Motor neuron (in vitro differentiated cells): ENCODE results near the gene CHRNE. TPM values are rescaled to one million over a fixed set of nuclear protein-coding genes. Genes with fewer than 3 reads are reported as not detected.

Experiments
- ATAC-seq, 8 experiments: fragments of 200-7000 bp; cut with Tn5 transposase; replicated peaks in 6 of 8; 2 replicates each; pipeline ENCODE4 v1.8.0; 2021; ENCODE audit warnings: mild to moderate bottlenecking in 8 of 8, moderate library complexity in 8 of 8
- H3K27ac ChIP-seq, 2 donors: fragments of 250-450 bp; sonication (Bioruptor Pico); 2 replicates each; pipeline ENCODE4 v1.9.0; 2021; ENCODE audit warnings: antibody characterized with exemption in 2 of 2, mild to moderate bottlenecking in 2 of 2, moderate library complexity in 1 of 2
- H3K4me1 ChIP-seq, 2 donors: fragments of 250-450 bp; sonication (Bioruptor Pico); replicated peaks in 1 of 2; 2 replicates each; pipeline ENCODE4 v1.6.1; 2021; ENCODE audit warnings: antibody characterized with exemption in 2 of 2, mild to moderate bottlenecking in 2 of 2, moderate library complexity in 1 of 2
- H3K4me3 ChIP-seq, 5 donors: fragments of 250-450 bp; sonication (Bioruptor Pico); 2 replicates each; pipeline ENCODE4 v1.9.0; 2021; ENCODE audit warnings: antibody characterized with exemption in 5 of 5, mild to moderate bottlenecking in 5 of 5, moderate library complexity in 4 of 5
- WGBS, 10 experiments: fragments of 450-650 bp; shearing (Covaris generic); methylation state at CpG; one replicate each; pipeline ENCODE4 v1.0.0; 2022; 5-methylcytosine and 5-hydroxymethylcytosine counted together
- in situ Hi-C, 9 experiments: fragments of 400-800 bp; cut with MboI; loops; one replicate each; pipeline ENCODE4 v1.15.0; 2021; ENCODE audit warnings: low sequenced_read_pairs in 9 of 9, low pct_unique_long_range_greater_than_20kb in 2 of 9; ENCODE audit not compliant: unreplicated experiment in 9 of 9
- total RNA-seq, 8 experiments: library from RNA; unstranded; fragments of 300-600 nt; gene quantifications; 2 replicates each; pipeline versions ENCODE4 v1.2.3 to v1.2.4, GENCODE V29; 2022

The CHRNE gene
- total RNA-seq, 8 experiments from 2014 or later: 0.21 to 2.3 (median 0.57) TPM

DNA sequence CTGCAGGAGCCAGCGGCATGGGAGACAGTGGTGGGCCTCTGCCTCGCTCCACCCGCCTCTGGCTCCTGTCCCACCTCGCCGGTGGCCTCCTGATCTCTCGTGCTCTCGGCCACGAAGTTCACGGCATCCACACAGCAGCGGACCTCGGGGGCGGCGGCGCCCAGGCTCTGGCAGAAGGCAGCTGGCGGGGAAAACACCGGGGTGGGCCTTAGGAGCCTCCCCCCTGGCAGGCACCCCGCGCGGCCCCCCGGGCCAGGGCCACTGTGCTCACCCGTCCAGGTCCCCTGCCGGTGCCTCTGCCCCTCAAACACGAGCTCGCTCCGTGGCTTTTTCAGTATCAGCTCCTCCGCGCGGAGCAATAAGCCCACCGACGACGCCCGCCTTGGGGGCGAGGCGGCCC lies 4.0 kb downstream of the CHRNE start:
- Histone ChIP-seq H3K27ac (peak overlapping the region; percentile 70 to 79), H3K4me1 (peaks cover 7 to 22% of the 10 kb centered on the region in 2 donors), H3K4me3 (peak overlapping the region; percentile 18 to 50 (median 26))
- peak in 6 of 8 experiments; percentile 0 to 9 (median 2) for ATAC-seq
- 60% methylated on average over 3 of the region's 34 CpGs; no CpG with 5 or more reads in 9 of the 10 experiments for WGBS, 10 experiments
- in situ Hi-C loops: loop anchor here in 3 of 9 experiments (25.0 kb wide), 3 partner anchors 112 to 187 kb away; partner anchors contain the start of genes ARRB2 (in 1 of the 3), CXCL16 (in 1 of the 3), GLTPD2 (in 1 of the 3) and MED11 (in 1 of the 3)

DNA sequence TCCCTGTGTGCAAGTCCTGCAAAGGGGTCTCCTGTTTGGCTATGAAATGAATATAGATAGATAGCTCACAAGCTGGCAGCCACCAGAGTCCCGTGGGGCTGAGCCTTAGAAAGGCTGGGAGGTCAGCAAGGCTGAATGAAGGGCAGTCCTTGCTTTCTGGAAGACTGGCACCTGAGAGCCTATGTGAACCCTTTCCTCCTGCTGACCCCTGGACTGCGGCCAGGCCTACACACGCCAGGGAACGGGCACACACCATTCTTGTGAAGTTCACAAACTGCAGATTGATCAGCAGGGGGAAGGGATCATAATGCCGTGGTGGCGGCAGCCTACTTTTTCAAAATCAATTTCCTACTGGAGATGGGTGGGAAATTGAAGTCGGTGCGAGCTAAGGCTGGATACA lies 4.5 kb downstream of the CHRNE start:
- H3K4me1 ChIP-seq: peaks cover 7 to 22% of the 10 kb centered on the region in 2 donors
- ATAC-seq: no peak
- 93% methylated on average over 3 of the region's 8 CpGs; no CpG with 5 or more reads in 8 of the 10 experiments for WGBS, 10 experiments
- in situ Hi-C loops: loop anchor here in 3 of 9 experiments (25.0 kb wide), 3 partner anchors 111 to 186 kb away; partner anchors contain the start of genes ARRB2 (in 1 of the 3), CXCL16 (in 1 of the 3), GLTPD2 (in 1 of the 3) and MED11 (in 1 of the 3)
- no peak overlapping the region for H3K27ac ChIP-seq
- peak overlapping the region in 1 of 5 donors; percentile 50 for H3K4me3 ChIP-seq

DNA sequence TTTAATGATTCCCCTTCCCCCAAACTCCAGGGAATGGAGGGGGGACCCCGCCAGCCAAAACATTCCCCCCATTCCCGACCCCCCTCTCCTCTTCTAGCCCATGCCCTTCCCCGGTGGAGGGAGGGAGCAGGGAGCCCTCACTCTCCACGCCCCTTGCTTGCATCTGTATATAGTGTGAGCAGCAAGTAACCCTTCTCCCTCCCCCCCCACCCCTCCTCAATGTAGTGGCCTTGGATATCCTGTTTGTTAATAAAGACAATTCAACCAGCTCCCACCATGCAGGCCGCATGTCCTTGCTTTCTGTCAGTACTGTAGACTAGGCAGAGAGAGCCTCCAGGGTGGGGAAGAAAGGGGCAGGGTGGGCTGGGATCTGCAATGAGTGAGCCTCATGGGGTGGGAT lies 5.1 kb downstream of the CHRNE start:
- in situ Hi-C loops: loop anchor here in 3 of 9 experiments (25.0 kb wide), 3 partner anchors 110 to 185 kb away; partner anchors contain the start of genes ARRB2 (in 1 of the 3), CXCL16 (in 1 of the 3), GLTPD2 (in 1 of the 3) and MED11 (in 1 of the 3)
- Histone ChIP-seq H3K27ac (no peak overlapping the region), H3K4me3 (peak overlapping the region in 1 of 5 donors; percentile 50), H3K4me1 (peaks cover 7 to 22% of the 10 kb centered on the region in 2 donors)
- ATAC-seq: no peak
- no CpG with 5 or more reads among the region's 5 CpGs for WGBS, 10 experiments

DNA sequence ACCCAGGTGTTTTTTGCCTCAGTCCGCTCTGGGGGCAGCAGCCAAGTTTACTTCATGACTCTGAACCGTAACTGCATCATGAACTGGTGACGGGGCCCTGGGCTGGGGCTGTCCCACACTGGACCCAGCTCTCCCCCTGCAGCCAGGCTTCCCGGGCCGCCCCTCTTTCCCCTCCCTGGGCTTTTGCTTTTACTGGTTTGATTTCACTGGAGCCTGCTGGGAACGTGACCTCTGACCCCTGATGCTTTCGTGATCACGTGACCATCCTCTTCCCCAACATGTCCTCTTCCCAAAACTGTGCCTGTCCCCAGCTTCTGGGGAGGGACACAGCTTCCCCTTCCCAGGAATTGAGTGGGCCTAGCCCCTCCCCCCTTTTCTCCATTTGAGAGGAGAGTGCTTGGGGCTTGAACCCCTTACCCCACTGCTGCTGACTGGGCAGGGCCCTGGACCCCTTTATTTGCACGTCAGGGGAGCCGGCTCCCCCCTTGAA lies 5.7 kb downstream of the CHRNE start:
- in situ Hi-C loops: loop anchor here in 3 of 9 experiments (25.0 kb wide), 3 partner anchors 110 to 185 kb away; partner anchors contain the start of genes ARRB2 (in 1 of the 3), CXCL16 (in 1 of the 3), GLTPD2 (in 1 of the 3) and MED11 (in 1 of the 3)
- Histone ChIP-seq H3K4me3 (no peak overlapping the region), H3K27ac (no peak overlapping the region), H3K4me1 (peaks cover 7 to 18% of the 10 kb centered on the region in 2 donors)
- 80% methylated on average over 1 of the region's 10 CpGs; no CpG with 5 or more reads in 9 of the 10 experiments for WGBS, 10 experiments
- ATAC-seq: no peak

DNA sequence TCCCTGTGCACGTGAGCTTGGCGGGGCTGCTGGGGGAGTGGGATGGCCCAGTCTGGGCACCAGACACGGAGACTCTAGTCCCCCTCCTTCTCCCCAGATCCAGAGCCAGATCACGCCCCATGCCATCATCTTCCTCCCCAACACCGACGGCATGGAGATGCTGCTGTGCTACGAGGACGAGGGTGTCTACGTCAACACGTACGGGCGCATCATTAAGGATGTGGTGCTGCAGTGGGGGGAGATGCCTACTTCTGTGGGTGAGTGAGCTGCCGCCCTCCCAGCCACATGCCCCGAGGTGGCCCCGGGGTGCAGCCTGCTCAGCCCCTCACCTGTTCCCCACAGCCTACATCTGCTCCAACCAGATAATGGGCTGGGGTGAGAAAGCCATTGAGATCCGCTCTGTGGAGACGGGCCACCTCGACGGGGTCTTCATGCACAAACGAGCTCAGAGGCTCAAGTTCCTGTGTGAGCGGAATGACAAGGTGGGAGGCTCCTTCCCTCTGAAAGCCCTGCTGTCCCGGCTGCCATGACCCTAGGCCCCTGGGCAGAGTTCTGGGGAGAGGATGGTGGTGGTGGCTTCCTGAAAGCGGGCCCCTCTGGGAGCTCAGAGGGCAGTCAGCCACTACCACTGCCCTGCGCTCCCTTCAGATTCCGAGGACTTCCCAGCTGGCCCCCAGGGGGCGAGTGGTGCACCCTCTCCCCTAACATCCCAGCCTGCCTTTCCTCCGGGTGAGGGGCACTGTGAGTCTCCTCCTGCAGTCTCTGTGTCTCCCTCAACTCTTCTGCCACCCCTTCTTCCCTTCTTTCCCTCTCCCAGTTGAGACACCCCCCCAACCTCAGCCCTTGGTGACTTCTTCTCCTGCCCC lies 6.3 kb downstream of the CHRNE start:
- H3K27ac ChIP-seq: no peak overlapping the region
- no peak overlapping the region for H3K4me3 ChIP-seq
- 60 to 100% (median 95%) methylated on average over 1 to 10 of the region's 27 CpGs; no CpG with 5 or more reads in 6 of the 10 experiments for WGBS, 10 experiments
- peaks cover 7 to 18% of the 10 kb centered on the region in 2 donors for H3K4me1 ChIP-seq
- in situ Hi-C loops: loop anchor here in 3 of 9 experiments (25.0 kb wide), 3 partner anchors 109 to 184 kb away; partner anchors contain the start of genes ARRB2 (in 1 of the 3), CXCL16 (in 1 of the 3), GLTPD2 (in 1 of the 3) and MED11 (in 1 of the 3)
- ATAC-seq: no peak

DNA sequence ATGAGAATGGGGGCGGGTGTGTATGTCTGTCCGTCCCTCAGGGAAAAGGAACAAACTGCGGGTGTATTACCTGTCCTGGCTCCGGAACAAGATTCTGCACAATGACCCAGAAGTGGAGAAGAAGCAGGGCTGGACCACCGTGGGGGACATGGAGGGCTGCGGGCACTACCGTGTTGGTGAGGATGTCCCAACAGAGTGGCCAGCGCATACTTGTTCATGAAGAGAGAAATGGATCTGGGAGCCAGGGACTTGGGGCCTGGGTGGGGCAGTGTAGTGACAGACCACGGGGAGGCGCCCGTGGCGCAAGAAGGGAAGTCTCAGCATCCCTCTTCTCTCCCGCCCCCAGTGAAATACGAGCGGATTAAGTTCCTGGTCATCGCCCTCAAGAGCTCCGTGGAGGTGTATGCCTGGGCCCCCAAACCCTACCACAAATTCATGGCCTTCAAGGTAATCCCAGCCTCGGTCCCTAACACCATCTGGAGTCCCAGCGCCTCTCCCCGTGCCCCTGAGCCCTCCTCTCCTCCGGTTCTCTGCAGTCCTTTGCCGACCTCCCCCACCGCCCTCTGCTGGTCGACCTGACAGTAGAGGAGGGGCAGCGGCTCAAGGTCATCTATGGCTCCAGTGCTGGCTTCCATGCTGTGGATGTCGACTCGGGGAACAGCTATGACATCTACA lies 7.1 kb downstream of the CHRNE start:
- H3K27ac ChIP-seq: no peak overlapping the region
- H3K4me1 ChIP-seq: peaks cover 7 to 18% of the 10 kb centered on the region in 2 donors
- no peak for ATAC-seq
- no peak overlapping the region for H3K4me3 ChIP-seq
- WGBS, 10 experiments: 80 to 90% (median 81%) methylated on average over 2 to 13 of the region's 27 CpGs; no CpG with 5 or more reads in 7 of the 10 experiments
- in situ Hi-C loops: loop anchor here in 3 of 9 experiments (25.0 kb wide), 3 partner anchors 108 to 183 kb away; partner anchors contain the start of genes ARRB2 (in 1 of the 3), CXCL16 (in 1 of the 3), GLTPD2 (in 1 of the 3) and MED11 (in 1 of the 3)

DNA sequence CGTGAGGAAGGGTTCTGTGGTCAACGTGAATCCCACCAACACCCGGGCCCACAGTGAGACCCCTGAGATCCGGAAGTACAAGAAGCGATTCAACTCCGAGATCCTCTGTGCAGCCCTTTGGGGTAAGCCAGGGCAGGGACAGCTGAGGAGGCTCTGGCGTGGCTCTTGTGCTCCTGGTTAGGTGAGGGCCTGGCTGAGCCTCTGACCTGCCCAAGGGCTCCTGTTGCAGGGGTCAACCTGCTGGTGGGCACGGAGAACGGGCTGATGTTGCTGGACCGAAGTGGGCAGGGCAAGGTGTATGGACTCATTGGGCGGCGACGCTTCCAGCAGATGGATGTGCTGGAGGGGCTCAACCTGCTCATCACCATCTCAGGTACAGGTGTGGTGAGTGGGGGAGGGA lies 7.8 kb downstream of the CHRNE start:
- in situ Hi-C loops: loop anchor here in 3 of 9 experiments (25.0 kb wide), 3 partner anchors 108 to 183 kb away; partner anchors contain the start of genes ARRB2 (in 1 of the 3), CXCL16 (in 1 of the 3), GLTPD2 (in 1 of the 3) and MED11 (in 1 of the 3)
- no peak for ATAC-seq
- no peak overlapping the region for H3K27ac ChIP-seq
- WGBS, 10 experiments: 87 to 100% (median 88%) methylated on average over 1 to 13 of the region's 13 CpGs; no CpG with 5 or more reads in 7 of the 10 experiments
- H3K4me1 ChIP-seq: peaks cover 7 to 18% of the 10 kb centered on the region in 2 donors
- no peak overlapping the region for H3K4me3 ChIP-seq

DNA sequence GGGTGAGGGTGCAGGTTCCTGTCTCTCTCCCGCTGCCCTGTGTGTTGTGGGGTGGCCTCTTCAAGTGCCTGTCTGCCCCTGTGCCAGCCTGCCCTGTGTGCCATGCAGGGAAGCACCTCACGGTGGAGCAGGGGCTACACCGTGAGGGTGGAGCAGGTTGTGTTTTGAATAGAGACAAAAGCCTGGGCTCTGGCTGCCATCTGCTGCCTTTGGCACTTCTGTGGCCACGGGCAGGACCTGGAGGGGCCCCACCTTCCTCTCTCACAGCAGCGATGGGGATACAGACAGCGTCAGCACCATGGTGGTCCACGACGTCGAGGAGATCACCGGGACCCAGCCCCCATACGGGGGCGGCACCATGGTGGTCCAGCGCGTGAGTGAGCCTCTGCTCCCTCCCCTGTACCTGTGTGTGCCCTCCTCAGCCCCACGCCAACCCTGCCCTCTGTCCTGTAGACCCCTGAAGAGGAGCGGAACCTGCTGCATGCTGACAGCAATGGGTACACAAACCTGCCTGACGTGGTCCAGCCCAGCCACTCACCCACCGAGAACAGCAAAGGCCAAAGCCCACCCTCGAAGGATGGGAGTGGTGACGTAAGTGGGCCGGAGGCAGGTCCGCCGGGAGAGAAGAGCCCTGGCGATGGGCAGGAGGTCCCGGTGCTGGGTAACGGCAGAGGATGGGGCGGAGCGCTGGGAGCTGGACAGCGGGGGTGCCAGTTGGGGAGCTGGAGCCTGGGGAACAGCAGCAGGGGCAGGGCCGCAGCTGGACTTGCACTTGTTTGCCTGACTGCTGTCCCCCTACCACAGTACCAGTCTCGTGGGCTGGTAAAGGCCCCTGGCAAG lies 9.0 kb downstream of the CHRNE start:
- in situ Hi-C loops: loop anchor here in 3 of 9 experiments (25.0 kb wide), 3 partner anchors 107 to 182 kb away; partner anchors contain the start of genes ARRB2 (in 1 of the 3), CXCL16 (in 1 of the 3), GLTPD2 (in 1 of the 3) and MED11 (in 1 of the 3)
- peaks cover 6 to 16% of the 10 kb centered on the region in 2 donors for H3K4me1 ChIP-seq
- ATAC-seq: no peak
- WGBS, 10 experiments: 90 to 100% (median 93%) methylated on average over 1 to 11 of the region's 31 CpGs; no CpG with 5 or more reads in 4 of the 10 experiments
- no peak overlapping the region for H3K4me3 ChIP-seq
- no peak overlapping the region for H3K27ac ChIP-seq

DNA sequence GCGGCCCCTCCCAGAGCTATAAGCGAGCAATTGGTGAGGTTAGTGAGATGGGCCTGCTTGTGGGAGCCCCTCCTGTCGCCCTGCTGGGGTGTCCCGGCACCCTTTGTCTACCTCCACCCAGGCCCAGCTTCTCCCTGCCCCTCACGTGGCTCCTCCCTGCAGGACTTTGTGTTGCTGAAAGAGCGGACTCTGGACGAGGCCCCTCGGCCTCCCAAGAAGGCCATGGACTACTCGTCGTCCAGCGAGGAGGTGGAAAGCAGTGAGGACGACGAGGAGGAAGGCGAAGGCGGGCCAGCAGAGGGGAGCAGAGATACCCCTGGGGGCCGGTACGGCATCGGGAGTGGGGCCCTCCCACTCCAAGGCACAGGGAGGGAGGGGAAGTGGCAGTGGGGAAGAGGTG lies 9.6 kb downstream of the CHRNE start:
- no peak overlapping the region for H3K27ac ChIP-seq
- peaks cover 0 to 9% of the 10 kb centered on the region in 2 donors for H3K4me1 ChIP-seq
- 87 to 100% (median 100%) methylated on average over 2 to 4 of the region's 18 CpGs; no CpG with 5 or more reads in 6 of the 10 experiments for WGBS, 10 experiments
- no peak for ATAC-seq
- H3K4me3 ChIP-seq: no peak overlapping the region
- in situ Hi-C loops: loop anchor here in 3 of 9 experiments (25.0 kb wide), 3 partner anchors 106 to 181 kb away; partner anchors contain the start of genes ARRB2 (in 1 of the 3), CXCL16 (in 1 of the 3), GLTPD2 (in 1 of the 3) and MED11 (in 1 of the 3)

DNA sequence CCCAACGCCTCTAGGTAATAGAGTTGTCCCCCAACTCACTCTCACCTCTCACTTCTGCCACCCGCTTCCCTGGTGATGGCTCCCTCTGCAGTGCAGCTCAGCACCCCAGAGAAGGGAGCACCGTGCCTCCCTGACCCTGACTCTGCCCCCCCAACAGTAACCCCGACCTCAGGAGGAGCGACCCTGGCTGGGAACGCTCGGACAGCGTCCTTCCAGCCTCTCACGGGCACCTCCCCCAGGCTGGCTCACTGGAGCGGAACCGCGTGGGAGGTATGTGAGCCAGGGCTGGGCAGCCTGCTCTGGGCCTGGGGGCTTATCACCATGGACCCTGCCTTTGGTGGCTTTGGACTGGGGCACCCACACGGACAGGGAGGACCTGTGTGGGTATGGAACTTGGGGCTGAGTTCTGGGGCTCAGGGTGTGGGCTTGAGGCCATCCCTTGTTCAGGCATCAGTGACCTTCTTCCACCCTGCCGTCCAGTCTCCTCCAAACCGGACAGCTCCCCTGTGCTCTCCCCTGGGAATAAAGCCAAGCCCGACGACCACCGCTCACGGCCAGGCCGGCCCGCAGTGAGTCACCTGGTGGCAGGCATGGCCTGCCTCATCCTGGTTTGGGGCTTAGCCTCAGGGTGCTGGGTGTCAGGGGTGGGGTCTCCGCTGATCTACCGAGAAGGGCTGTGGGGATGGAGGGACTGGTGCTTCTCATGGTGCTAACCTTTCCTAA lies 10.2 kb downstream of the CHRNE start:
- in situ Hi-C loops: loop anchor here in 3 of 9 experiments (25.0 kb wide), 3 partner anchors 105 to 180 kb away; partner anchors contain the start of genes ARRB2 (in 1 of the 3), CXCL16 (in 1 of the 3), GLTPD2 (in 1 of the 3) and MED11 (in 1 of the 3)
- no peak overlapping the region for H3K27ac ChIP-seq
- no peak for ATAC-seq
- WGBS, 10 experiments: 60 to 100% (median 88%) methylated on average over 1 to 8 of the region's 23 CpGs; no CpG with 5 or more reads in 6 of the 10 experiments
- no peak overlapping the region for H3K4me3 ChIP-seq
- H3K4me1 ChIP-seq: peaks cover 0 to 5% of the 10 kb centered on the region in 2 donors
